PC-9 (cell line): ENCODE results near the gene ATG4D. TPM values are rescaled to one million over a fixed set of nuclear protein-coding genes. Genes with fewer than 3 reads are reported as not detected.

Experiments
- BruUV-seq: library from RNA; stranded (reverse); fragments of 400-500 nt; replicated peaks from 2 replicates; lab custom pipeline; 2021; lab: Mats Ljungman, UMichigan
- CTCF ChIA-PET: fragments of 300-600 bp; sonication (Branson Sonifier 250); formaldehyde crosslinking; loops from one replicate; lab custom pipeline; 2022; ENCODE audit warnings: antibody characterized with exemption; lab: Charles Lee
- POLR2A ChIA-PET: fragments of 300-600 bp; sonication (Branson Sonifier 250); formaldehyde crosslinking; loops from one replicate; lab custom pipeline; 2022; ENCODE audit warnings: antibody characterized with exemption; ENCODE audit not compliant: unreplicated experiment; lab: Charles Lee
- DNase-seq, 2 experiments: peaks; one replicate each; pipeline versions ENCODE4 v3.0.0 to v3.0.0-alpha.2; 2015 to 2022; ENCODE audit warnings: mixed read lengths in 1 of 2
- H2AFZ ChIP-seq: fragments of 200-600 bp; sonication (generic); 2 replicates; pipeline ENCODE4 v1.8.1; 2017; ENCODE audit warnings: antibody characterized with exemption
- H3F3A ChIP-seq: fragments of 200-600 bp; sonication (generic); 2 replicates; pipeline ENCODE4 v1.8.1; 2017; ENCODE audit warnings: antibody characterized with exemption, mild to moderate bottlenecking, low read depth; ENCODE audit not compliant: insufficient read depth
- H3K27ac ChIP-seq: fragments of 200-600 bp; sonication (generic); 2 replicates; pipeline ENCODE4 v1.6.1; 2016; ENCODE audit warnings: mixed run types
- H3K27me3 ChIP-seq: fragments of 200-600 bp; sonication (generic); 2 replicates; pipeline ENCODE4 v1.6.1; 2016; ENCODE audit warnings: low read depth, mixed run types; ENCODE audit not compliant: insufficient read depth
- H3K36me3 ChIP-seq: fragments of 200-600 bp; sonication (generic); 2 replicates; pipeline ENCODE4 v1.6.1; 2016; ENCODE audit warnings: low read depth, mixed run types
- H3K4me1 ChIP-seq: fragments of 200-600 bp; sonication (generic); replicated peaks from 2 replicates; pipeline ENCODE4 v1.6.1; 2016; ENCODE audit warnings: mixed run types; ENCODE audit not compliant: insufficient read depth
- H3K4me2 ChIP-seq: fragments of 200-600 bp; sonication (generic); 2 replicates; pipeline ENCODE4 v1.6.1; 2017; ENCODE audit warnings: mixed run types
- H3K4me3 ChIP-seq: fragments of 200-600 bp; sonication (generic); 2 replicates; pipeline ENCODE4 v1.6.1; 2016; ENCODE audit warnings: mixed run types
- H3K79me2 ChIP-seq: fragments of 200-600 bp; sonication (generic); 2 replicates; pipeline ENCODE4 v1.6.1; 2017; ENCODE audit warnings: low read depth, mixed run types
- H3K9me2 ChIP-seq: fragments of 200-600 bp; sonication (generic); 2 replicates; pipeline ENCODE4 v1.8.1; 2017; ENCODE audit warnings: mild to moderate bottlenecking; ENCODE audit not compliant: insufficient read depth
- H3K9me3 ChIP-seq: fragments of 200-600 bp; sonication (generic); 2 replicates; pipeline ENCODE4 v1.8.1; 2016; ENCODE audit warnings: low read depth; ENCODE audit not compliant: insufficient read depth
- H4K20me1 ChIP-seq: fragments of 200-600 bp; sonication (generic); 2 replicates; pipeline ENCODE4 v1.8.1; 2017; ENCODE audit not compliant: insufficient read depth
- CTCF ChIP-seq: fragments of 200-600 bp; sonication (generic); conservative IDR thresholded peaks from 2 replicates; pipeline ENCODE4 v1.6.1; 2017; ENCODE audit warnings: mixed run types, antibody characterized with exemption, mild to moderate bottlenecking, moderate library complexity
- EZH2 ChIP-seq: fragments of 200-600 bp; sonication (generic); IDR thresholded peaks from 2 replicates; pipeline ENCODE4 v1.8.0; 2017; ENCODE audit warnings: antibody characterized with exemption, low read depth
- intact Hi-C: fragments of 100-400 bp; cut with micrococcal nuclease; formaldehyde crosslinking; loops from one replicate; pipeline ENCODE4 v1.10.0; 2022; ENCODE audit not compliant: unreplicated experiment
- total RNA-seq: library from RNA; stranded (reverse); gene quantifications from 2 replicates; pipeline ENCODE4 v1.2.3, GENCODE V29; 2021

ATG4D gene
- total RNA-seq, 1 experiment from 2014 or later: 40.2 TPM

GRCh38 chr19:10500247-10500592 is 43.5 kb upstream of the ATG4D start:
- POLR2A ChIA-PET: no interaction called here
- H4K20me1 ChIP-seq: peaks cover 37% of the 10 kb centered on the region
- intact Hi-C loops: loop anchor here (5.0 kb wide), 1 partner anchor 42 kb away; the partner anchor contains the start of gene ATG4D
- no peak overlapping the region for H3K27ac ChIP-seq
- no peak overlapping the region for H2AFZ ChIP-seq
- H3K36me3 ChIP-seq: peaks cover 25% of the 10 kb centered on the region
- H3K27me3 ChIP-seq: no peaks in the 10 kb centered on the region
- no peak overlapping the region for H3K4me3 ChIP-seq
- BruUV-seq: no TSS peak
- H3K79me2 ChIP-seq: peaks cover 74% of the 10 kb centered on the region
- H3K4me1 ChIP-seq: peaks cover 16% of the 10 kb centered on the region
- DNase-seq: no peak
- H3K9me2 ChIP-seq: no peaks in the 10 kb centered on the region
- H3K4me2 ChIP-seq: 0 out of 2 replicates have a peak overlapping the region, but pooled peaks have one; percentile 89
- H3F3A ChIP-seq: peaks cover 48% of the 10 kb centered on the region; the same call in 1 of the 2 replicates
- no peaks in the 10 kb centered on the region for H3K9me3 ChIP-seq
- no peak for TF ChIP-seq EZH2
- TF ChIP-seq CTCF: no peak
- CTCF ChIA-PET: no interaction called here

GRCh38 chr19:10501971-10502523 is 41.7 kb upstream of the ATG4D start:
- TF ChIP-seq CTCF: no peak
- TF ChIP-seq EZH2: no peak
- H3K9me2 ChIP-seq: no peaks in the 10 kb centered on the region
- H3K27me3 ChIP-seq: no peaks in the 10 kb centered on the region
- H2AFZ ChIP-seq: peak overlapping the region; percentile 82
- H3K4me2 ChIP-seq: peak overlapping the region; percentile 89
- no peaks in the 10 kb centered on the region for H3K9me3 ChIP-seq
- peak overlapping the region; percentile 82 for H3K4me3 ChIP-seq
- peak overlapping the region; percentile 94 for H3K27ac ChIP-seq
- H3K36me3 ChIP-seq: peaks cover 23% of the 10 kb centered on the region
- peaks cover 56% of the 10 kb centered on the region for H3K79me2 ChIP-seq
- ChIA-PET CTCF (interaction anchor here (0.7 kb wide), 1 partner anchor 18 kb away, joined by 3 read pairs; no protein-coding TSS in a partner anchor), POLR2A (no interaction called here)
- intact Hi-C loops: loop anchor here (1.0 to 5.0 kb wide), 2 partner anchors 40 to 67 kb away; partner anchors contain the start of gene ATG4D
- H3F3A ChIP-seq: peaks cover 37% of the 10 kb centered on the region; the same call in 1 of the 2 replicates
- peaks cover 16% of the 10 kb centered on the region for H3K4me1 ChIP-seq
- H4K20me1 ChIP-seq: peaks cover 31% of the 10 kb centered on the region
- DNase-seq: peak; percentile 66 to 78
- no TSS peak for BruUV-seq

- intact Hi-C loops: loop anchor here (1.0 to 5.0 kb wide), 2 partner anchors 40 to 67 kb away; partner anchors contain the start of gene ATG4D
- Histone ChIP-seq H3K79me2 (peaks cover 51% of the 10 kb centered on the region), H3K4me2 (peak overlapping the region; percentile 89), H3F3A (peaks cover 41% of the 10 kb centered on the region; the same call in 1 of the 2 replicates), H4K20me1 (peaks cover 26% of the 10 kb centered on the region), H2AFZ (peak overlapping the region; percentile 85), H3K36me3 (peaks cover 17% of the 10 kb centered on the region), H3K4me3 (peak overlapping the region; percentile 82), H3K4me1 (peaks cover 16% of the 10 kb centered on the region), H3K9me3 (no peaks in the 10 kb centered on the region), H3K9me2 (no peaks in the 10 kb centered on the region), H3K27ac (peak overlapping the region; percentile 94), H3K27me3 (no peaks in the 10 kb centered on the region)
- TF ChIP-seq EZH2: no peak
- no peak for TF ChIP-seq CTCF
- POLR2A ChIA-PET: no interaction called here
- DNase-seq: peak; percentile 77 to 95
- no TSS peak for BruUV-seq
- CTCF ChIA-PET: no interaction called here
These were observed 41.1 kb upstream of the ATG4D start for GRCh38 chr19:10502524-10503001.
